ENCODE results near the gene HEBP2.
"Not testable (repeated sequence)": the region's sequence is repeated elsewhere in the genome, so short reads cannot be mapped to it uniquely, and the experiment has no call there.

The HEBP2 gene

GRCh38 chr6:138424004-138424904, 20.2 kb downstream of the HEBP2 start:
- DNase-seq = no peak

- not testable (repeated sequence) for DNase-seq
Observed at GRCh38 chr6:138425256-138425655, 21.2 kb downstream of the HEBP2 start.

- DNase-seq = no peak
Observed at GRCh38 chr6:138426500-138427123, 22.6 kb downstream of the HEBP2 start.

GRCh38 chr6:138427701-138428100, 23.7 kb downstream of the HEBP2 start:
- no peak for DNase-seq

GRCh38 chr6:138428944-138429598, 25.0 kb downstream of the HEBP2 start:
- peak; percentile 52 for DNase-seq

- DNase-seq = no peak
Observed at GRCh38 chr6:138429761-138430160, 25.7 kb downstream of the HEBP2 start.

- DNase-seq = no peak
Observed at GRCh38 chr6:138430361-138431145, 26.5 kb downstream of the HEBP2 start.

- DNase-seq = no peak
Observed at GRCh38 chr6:138431256-138432062, 27.4 kb downstream of the HEBP2 start.

GRCh38 chr6:138432063-138432356, 28.0 kb downstream of the HEBP2 start:
- no peak for DNase-seq

GRCh38 chr6:138434096-138434495, 30.1 kb downstream of the HEBP2 start:
- DNase-seq = no peak

GRCh38 chr6:138434925-138435324, 30.9 kb downstream of the HEBP2 start:
- no peak for DNase-seq

- DNase-seq = no peak
Observed at GRCh38 chr6:138439546-138439945, 35.5 kb downstream of the HEBP2 start.

GRCh38 chr6:138440296-138440695, 36.3 kb downstream of the HEBP2 start:
- no peak for DNase-seq

- no peak for DNase-seq
Observed at GRCh38 chr6:138440758-138441357, 36.8 kb downstream of the HEBP2 start.

- DNase-seq = no peak
Observed at GRCh38 chr6:138441965-138442364, 37.9 kb downstream of the HEBP2 start.

GRCh38 chr6:138442663-138443062, 38.6 kb downstream of the HEBP2 start:
- DNase-seq = no peak

GRCh38 chr6:138443979-138444378, 40.0 kb downstream of the HEBP2 start:
- DNase-seq = peak; percentile 10

- no peak for DNase-seq
Observed at GRCh38 chr6:138446821-138447220, 42.8 kb downstream of the HEBP2 start.

GRCh38 chr6:138450445-138450844, 46.4 kb downstream of the HEBP2 start:
- DNase-seq = no peak

- DNase-seq = no peak
Observed at GRCh38 chr6:138451043-138451442, 47.0 kb downstream of the HEBP2 start.

GRCh38 chr6:138454981-138455706, 51.1 kb downstream of the HEBP2 start:
- no peak for DNase-seq
